NCI-H1436 (cell line): ENCODE results near the gene NCKAP5.
A peak's percentile ranks its signal among the peaks of the same experiment; 100 is the strongest.

Experiments
- DNase-seq: peaks from one replicate; lab custom pipeline; 2025; lab: John Stamatoyannopoulos, UW

Gene NCKAP5

GRCh38 chr2:132664096-132664495, 904.2 kb downstream of the NCKAP5 start:
- no peak for DNase-seq

DNA sequence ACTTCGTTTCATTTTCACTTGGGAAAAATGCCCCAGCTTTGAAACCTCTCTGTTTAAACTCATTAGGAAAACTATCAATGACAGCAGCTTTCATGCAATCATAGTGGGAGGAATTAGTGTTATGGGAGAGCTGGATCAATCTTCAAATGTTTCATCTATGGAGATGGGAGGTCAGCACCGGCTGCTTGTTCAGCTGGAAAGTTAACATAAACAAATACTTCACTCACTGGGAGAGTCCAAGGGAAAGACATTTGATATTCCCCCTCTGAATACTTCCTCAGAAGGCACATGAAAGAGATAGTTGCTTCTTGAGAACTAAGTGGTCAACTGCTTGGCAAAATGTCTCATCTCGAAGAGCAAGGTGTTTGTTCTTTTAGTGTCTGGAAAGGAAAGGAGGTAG, 905.5 kb downstream of the NCKAP5 start:
- no peak for DNase-seq

DNA sequence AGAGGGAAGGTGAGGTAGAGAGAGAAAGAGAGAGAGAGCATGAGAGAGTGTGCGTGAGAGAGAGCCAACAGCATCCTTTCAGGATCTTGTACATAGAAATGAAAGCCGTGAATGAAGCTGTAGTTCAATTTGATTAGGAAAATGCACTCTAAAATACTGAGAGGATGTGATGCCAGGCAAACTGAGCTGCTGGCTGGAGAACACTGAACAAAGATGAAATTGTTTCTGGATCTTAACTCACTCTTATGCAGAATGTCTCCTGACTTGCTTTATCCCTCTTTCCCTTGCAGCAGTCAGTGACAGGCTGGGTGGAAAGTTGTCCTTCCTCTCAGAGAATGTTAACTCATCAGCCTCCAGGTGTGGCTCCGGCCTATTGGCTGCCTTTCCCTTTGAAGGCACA, 908.9 kb downstream of the NCKAP5 start:
- DNase-seq = no peak

DNA sequence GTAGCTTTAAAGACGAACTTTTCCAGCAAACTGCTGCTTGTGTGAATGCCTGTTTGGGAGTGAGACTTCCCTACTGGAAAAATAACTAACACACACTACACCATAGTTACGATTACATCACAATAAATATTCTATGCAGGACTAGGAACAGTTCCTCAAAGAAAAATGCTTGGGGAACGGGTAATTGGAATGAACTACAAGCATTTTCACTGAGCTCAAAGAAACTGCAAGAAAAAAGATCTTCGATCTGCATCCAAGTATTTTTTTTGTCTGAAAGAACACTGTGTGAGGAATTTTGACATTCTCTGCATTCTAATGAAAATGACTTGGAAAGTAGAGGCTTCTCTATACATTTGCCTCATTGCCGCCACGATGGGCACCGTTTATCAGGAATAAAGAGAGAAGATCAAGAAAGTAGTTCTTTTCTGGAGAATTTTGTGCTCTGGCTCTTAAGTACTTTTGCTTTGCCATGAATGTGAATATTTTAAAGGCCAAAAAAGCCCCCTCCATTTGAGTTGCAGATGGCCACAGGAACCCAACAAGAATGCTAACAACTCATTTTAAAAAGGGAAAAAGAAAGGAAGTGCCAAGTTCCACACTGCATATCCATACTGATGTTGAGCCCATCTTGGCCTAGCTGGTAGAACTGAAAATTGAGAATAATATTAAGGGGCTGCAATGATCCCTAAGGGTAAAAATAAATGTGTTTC, 911.8 kb downstream of the NCKAP5 start:
- DNase-seq = no peak

- no peak for DNase-seq
These were observed 913.3 kb downstream of the NCKAP5 start for GRCh38 chr2:132654968-132655367.

DNA sequence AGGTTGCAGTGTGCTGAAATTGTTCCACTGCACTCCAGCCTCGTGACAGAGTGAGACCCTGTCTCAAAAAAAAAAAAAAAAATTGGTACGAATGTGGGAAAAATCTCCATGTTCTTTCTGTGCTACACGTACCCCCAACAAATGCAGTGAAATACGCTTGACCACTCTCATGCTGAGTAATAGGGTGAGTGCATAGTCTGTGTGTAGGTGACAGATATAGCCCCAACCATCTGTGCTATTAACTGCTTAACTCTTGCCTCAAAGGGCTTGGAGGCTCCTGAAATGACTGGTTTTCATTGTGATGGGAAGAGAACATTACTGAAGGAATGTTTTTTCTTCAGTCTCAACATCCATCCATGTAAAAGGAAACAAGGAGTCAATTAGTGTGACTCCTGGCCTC, 913.9 kb downstream of the NCKAP5 start:
- no peak for DNase-seq

- DNase-seq = no peak
These were observed 915.8 kb downstream of the NCKAP5 start for GRCh38 chr2:132652474-132652873.

GRCh38 chr2:132651115-132652045, 916.9 kb downstream of the NCKAP5 start:
- DNase-seq = peak; percentile 23

GRCh38 chr2:132646540-132647108, 921.6 kb downstream of the NCKAP5 start:
- no peak for DNase-seq

GRCh38 chr2:132645722-132646539, 922.3 kb downstream of the NCKAP5 start:
- no peak for DNase-seq

DNA sequence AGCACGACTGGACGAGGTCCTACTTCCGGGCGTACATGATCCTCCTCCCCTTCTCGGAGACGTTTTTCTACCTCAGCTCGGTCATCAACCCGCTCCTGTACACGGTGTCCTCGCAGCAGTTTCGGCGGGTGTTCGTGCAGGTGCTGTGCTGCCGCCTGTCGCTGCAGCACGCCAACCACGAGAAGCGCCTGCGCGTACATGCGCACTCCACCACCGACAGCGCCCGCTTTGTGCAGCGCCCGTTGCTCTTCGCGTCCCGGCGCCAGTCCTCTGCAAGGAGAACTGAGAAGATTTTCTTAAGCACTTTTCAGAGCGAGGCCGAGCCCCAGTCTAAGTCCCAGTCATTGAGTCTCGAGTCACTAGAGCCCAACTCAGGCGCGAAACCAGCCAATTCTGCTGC, 923.1 kb downstream of the NCKAP5 start:
- DNase-seq = no peak

DNA sequence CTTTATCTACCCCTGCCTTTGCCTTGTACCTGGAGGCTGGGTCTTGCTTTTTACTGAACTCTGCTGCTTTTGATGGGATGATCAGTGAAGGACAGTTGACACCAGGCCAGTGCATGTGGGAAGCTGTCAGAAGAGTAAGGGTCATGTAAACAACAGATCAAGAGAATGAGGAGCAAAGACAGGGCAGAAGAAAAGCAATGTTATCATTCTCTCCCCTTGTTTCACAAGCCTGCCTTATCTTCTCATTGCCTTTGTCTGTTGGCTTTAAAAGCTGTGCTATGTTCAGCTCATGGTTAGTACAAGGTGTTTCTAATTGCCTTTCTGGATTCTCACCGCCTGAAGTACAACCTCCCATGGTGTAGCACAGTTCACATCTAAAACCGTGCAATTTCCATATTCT, 925.8 kb downstream of the NCKAP5 start:
- DNase-seq = no peak

GRCh38 chr2:132641819-132642218, 926.4 kb downstream of the NCKAP5 start:
- DNase-seq = no peak

DNA sequence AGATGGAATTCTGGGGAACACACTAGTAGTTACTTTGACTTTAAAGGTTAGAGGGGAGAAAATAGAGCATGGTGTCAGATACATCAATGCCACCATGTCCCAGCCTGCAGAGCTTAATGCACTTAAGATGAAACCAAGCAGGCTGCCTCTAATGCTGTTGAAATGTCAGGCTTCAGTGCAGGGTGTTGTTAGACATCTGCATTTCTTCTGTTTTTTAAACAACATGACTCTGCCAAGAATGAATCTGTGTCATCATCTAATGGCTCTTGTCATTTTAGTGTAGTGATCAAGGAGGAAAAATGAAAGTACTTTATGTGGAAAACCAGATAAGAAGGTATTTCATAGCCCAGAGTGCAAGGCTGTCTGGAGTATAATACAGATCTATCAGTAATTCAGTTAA, 928.1 kb downstream of the NCKAP5 start:
- no peak for DNase-seq

DNA sequence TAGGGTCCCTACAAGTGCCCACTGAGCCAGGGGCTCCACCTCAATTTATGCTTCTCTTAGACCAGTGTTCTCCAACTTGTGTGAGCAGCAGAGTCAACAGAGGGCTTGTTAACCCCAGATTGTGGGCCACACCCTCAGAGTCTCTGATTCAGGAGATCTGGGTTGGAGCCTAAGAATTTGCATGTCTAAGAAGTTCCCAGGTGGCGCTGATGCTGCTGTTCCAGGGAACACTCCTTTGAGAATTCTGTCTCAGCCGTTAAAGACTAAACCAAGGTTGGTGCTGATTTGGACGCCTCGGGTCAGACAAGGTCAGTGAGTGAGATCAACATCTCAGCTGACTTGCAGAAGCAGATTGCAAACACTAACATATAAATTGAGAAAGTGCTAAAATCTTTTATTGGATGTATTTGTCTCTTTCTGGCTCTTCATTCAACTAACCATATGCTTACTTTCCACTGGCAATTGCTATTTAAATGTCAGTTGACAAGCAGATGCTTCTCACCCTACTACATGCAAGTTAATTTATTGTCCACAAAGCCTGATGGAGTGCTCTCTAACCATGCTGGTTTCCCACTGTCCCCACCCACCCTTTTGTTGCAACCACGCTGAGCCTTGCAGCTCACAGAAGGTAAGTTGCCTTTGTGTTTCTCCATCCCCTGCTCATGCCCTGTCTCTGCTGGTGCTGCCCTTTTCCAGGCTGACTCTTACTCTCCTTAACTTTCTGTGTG, 929.8 kb downstream of the NCKAP5 start:
- DNase-seq = peak; percentile 16

- DNase-seq = no peak
These were observed 931.9 kb downstream of the NCKAP5 start for GRCh38 chr2:132636346-132636745.

- no peak for DNase-seq
These were observed 934.6 kb downstream of the NCKAP5 start for GRCh38 chr2:132633635-132634034.

- DNase-seq = no peak
These were observed 936.1 kb downstream of the NCKAP5 start for GRCh38 chr2:132632000-132632649.

GRCh38 chr2:132627536-132627935, 940.7 kb downstream of the NCKAP5 start:
- no peak for DNase-seq

DNA sequence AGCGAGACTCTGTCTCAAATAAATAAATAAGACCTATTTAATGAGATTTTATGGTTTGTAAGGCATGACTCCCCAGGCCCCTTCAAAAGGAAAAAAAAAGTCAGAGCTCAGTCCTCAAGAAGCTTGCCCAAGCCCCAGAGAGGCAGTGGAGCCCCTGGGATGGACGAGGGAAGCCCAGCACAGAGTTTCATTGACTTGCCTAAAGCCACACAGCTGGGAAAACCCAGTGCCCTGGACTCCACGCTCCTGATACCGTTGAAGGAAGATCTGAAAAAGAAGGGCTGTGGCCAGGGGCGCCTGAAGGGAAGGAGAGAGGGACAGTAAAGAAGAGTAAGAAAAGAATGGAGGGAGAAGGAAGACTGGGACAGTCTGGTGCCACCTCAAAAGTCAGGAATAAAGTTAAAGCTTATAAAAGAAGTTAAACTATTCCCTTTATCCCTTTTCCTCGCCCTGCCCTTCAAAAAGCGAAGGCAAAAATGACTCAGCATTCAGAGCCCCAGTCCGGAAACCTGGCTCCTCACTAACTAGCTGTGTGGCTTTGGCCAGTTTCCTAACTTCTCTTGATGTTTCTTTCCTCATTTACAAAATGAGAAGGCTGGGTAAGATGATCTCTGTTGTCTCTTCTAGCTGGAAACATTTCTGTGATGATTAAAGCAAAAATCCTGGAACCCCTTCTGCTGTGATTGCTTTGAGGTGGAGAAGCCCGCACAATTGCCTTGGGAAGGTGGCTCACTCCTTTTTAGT, 945.0 kb downstream of the NCKAP5 start:
- DNase-seq = no peak
